Activated gamma-delta T cell treated with anti-CD3 and anti-CD28 coated beads, Interleukin-2, amount 50 U/mL, for 16 hours (primary cell): ENCODE results near the gene JAM2.
A peak's percentile ranks its signal among the peaks of the same experiment; 100 is the strongest.

Experiments
- DNase-seq: peaks from one replicate; pipeline ENCODE4 v3.0.0-alpha.2; 2020; ENCODE audit warnings: low read depth

Gene JAM2

GRCh38 chr21:25721987-25722386 lies 82.9 kb downstream of the JAM2 start:
- DNase-seq, result no peak

- no peak for DNase-seq
Measured at GRCh38 chr21:25722631-25723030, 83.6 kb downstream of the JAM2 start.

GRCh38 chr21:25732091-25732760 lies 93.2 kb downstream of the JAM2 start:
- no peak for DNase-seq

GRCh38 chr21:25733859-25734653 lies 95.0 kb downstream of the JAM2 start:
- peak; percentile 11 for DNase-seq

GRCh38 chr21:25734654-25734903 lies 95.5 kb downstream of the JAM2 start:
- DNase-seq, result no peak

GRCh38 chr21:25734904-25735645 lies 96.0 kb downstream of the JAM2 start, which contains the start of the genes ATP5PF and GABPA:
ATP5PF (minus strand) TSS chr21:25734904; CDS start chr21:25729794, 5,110 bp downstream.
GABPA (plus strand) TSS chr21:25734972; CDS start chr21:25741599, 6,627 bp downstream.
- peak; percentile 96 for DNase-seq

GRCh38 chr21:25735646-25736597 lies 96.9 kb downstream of the JAM2 start:
- no peak for DNase-seq

- no peak for DNase-seq
Measured at GRCh38 chr21:25737421-25737820, 98.4 kb downstream of the JAM2 start.

GRCh38 chr21:25742900-25743299 lies 103.8 kb downstream of the JAM2 start:
- DNase-seq, result no peak

GRCh38 chr21:25744854-25745253 lies 105.8 kb downstream of the JAM2 start:
- no peak for DNase-seq

GRCh38 chr21:25750085-25750484 lies 111.0 kb downstream of the JAM2 start:
- no peak for DNase-seq

GRCh38 chr21:25752416-25752815 lies 113.4 kb downstream of the JAM2 start:
- no peak for DNase-seq

- DNase-seq, result no peak
Measured at GRCh38 chr21:25756190-25756932, 117.3 kb downstream of the JAM2 start.

GRCh38 chr21:25757531-25757930 lies 118.5 kb downstream of the JAM2 start:
- no peak for DNase-seq

GRCh38 chr21:25759573-25759972 lies 120.5 kb downstream of the JAM2 start:
- no peak for DNase-seq

GRCh38 chr21:25760061-25760460 lies 121.0 kb downstream of the JAM2 start:
- no peak for DNase-seq

- DNase-seq, result no peak
Measured at GRCh38 chr21:25760677-25761076, 121.6 kb downstream of the JAM2 start.

GRCh38 chr21:25764065-25764464 lies 125.0 kb downstream of the JAM2 start:
- no peak for DNase-seq
